HepG2 (cell line): ENCODE data around the gene ARFGAP1. TPM values are rescaled to one million over a fixed set of nuclear protein-coding genes. Genes with fewer than 3 reads are reported as not detected.

ENCODE experiments used
- ATAC-seq: fragments of 200-7000 bp; cut with Tn5 transposase; 3 replicates; pipeline ENCODE4 v1.9.1; 2020; ENCODE audit warnings: mild to moderate bottlenecking, moderate library complexity
- BruUV-seq: library from RNA; stranded (reverse); fragments of 400-500 nt; replicated peaks from 2 replicates; lab custom pipeline; 2021; lab: Mats Ljungman, UMichigan
- CTCF ChIA-PET: fragments of 300-600 bp; formaldehyde crosslinking; extraction: SDS; loops from one replicate; lab custom pipeline; 2021; ENCODE audit warnings: low total read pairs, inconsistent platforms, low intra/inter-chr PET ratio; lab: Yijun Ruan, JAX
- POLR2A ChIA-PET: fragments of 350-600 bp; sonication (Branson Sonifier 250); formaldehyde crosslinking; loops from one replicate; lab custom pipeline; 2020; ENCODE audit warnings: antibody characterized with exemption, inconsistent platforms; lab: Yijun Ruan, JAX
- DNase-seq: peaks from one replicate; pipeline ENCODE4 v3.0.0-alpha.2; 2015; ENCODE audit warnings: low spot score
- FAIRE-seq: peaks from 3 replicates; lab custom pipeline; 2011; peaks lifted over from hg19 to GRCh38; lab: Jason Lieb, UNC
- H2AFZ ChIP-seq: one replicate; pipeline ENCODE4 v1.6.1; 2011; ENCODE audit warnings: low read length, inconsistent platforms
- H3K27ac ChIP-seq: fragments of 300-600 bp; 3 replicates; pipeline ENCODE4 v1.8.0; 2011; ENCODE audit warnings: mixed run types, mild to moderate bottlenecking, mixed read lengths, low read length, inconsistent platforms; ENCODE audit not compliant: insufficient read depth; ENCODE audit errors: extremely low read length
- H3K27me3 ChIP-seq, 2 experiments: fragments of 200-600 bp in 1 of 2; 2 replicates in 1 of 2; 3 replicates in 1 of 2; pipeline versions ENCODE4 v1.6.0 to v1.8.0; 2011; ENCODE audit warnings: low read length in 2 of 2, mild to moderate bottlenecking in 2 of 2, moderate library complexity in 2 of 2, inconsistent platforms in 1 of 2; ENCODE audit not compliant: insufficient read depth in 2 of 2, control insufficient read depth in 1 of 2
- H3K36me3 ChIP-seq, 2 experiments: fragments of 200-600 bp in 1 of 2; replicated peaks in 1 of 2; 2 replicates in 1 of 2; 3 replicates in 1 of 2; pipeline versions ENCODE4 v1.5.1 to v1.8.0; 2011; ENCODE audit warnings: low read length in 2 of 2, inconsistent platforms in 1 of 2; ENCODE audit not compliant: insufficient read depth in 2 of 2, control insufficient read depth in 1 of 2
- H3K4me1 ChIP-seq: 2 replicates; pipeline ENCODE4 v1.5.1; 2012; ENCODE audit warnings: low read length, inconsistent platforms; ENCODE audit not compliant: insufficient read depth
- H3K4me2 ChIP-seq: 2 replicates; pipeline ENCODE4 v1.6.0; 2011; ENCODE audit warnings: low read depth, low read length, inconsistent platforms
- H3K4me3 ChIP-seq, 3 experiments: fragments of 200-600 bp in 1 of 3; sonication (generic), shearing (Covaris generic) in 1 of 3; replicated peaks in 1 of 3; 2 replicates each; pipeline ENCODE4 v1.5.1; 2011 to 2016; ENCODE audit warnings: low read length in 3 of 3, inconsistent platforms in 2 of 3, low read depth in 2 of 3, mild to moderate bottlenecking in 2 of 3, control low read depth in 1 of 3, mixed read lengths in 1 of 3; ENCODE audit not compliant: insufficient read depth in 1 of 3
- H3K79me2 ChIP-seq: one replicate; pipeline ENCODE4 v1.6.1; 2011; ENCODE audit warnings: low read length, inconsistent platforms; ENCODE audit not compliant: insufficient read depth
- H3K9ac ChIP-seq: 2 replicates; pipeline ENCODE4 v1.6.0; 2011; ENCODE audit warnings: mild to moderate bottlenecking, low read depth, low read length, inconsistent platforms; ENCODE audit not compliant: insufficient read depth
- H3K9me3 ChIP-seq: 2 replicates; pipeline ENCODE4 v1.5.1; 2012; ENCODE audit warnings: mild to moderate bottlenecking, low read length
- H4K20me1 ChIP-seq: 2 replicates; pipeline ENCODE4 v1.6.0; 2011; ENCODE audit warnings: inconsistent platforms, mild to moderate bottlenecking, low read length, moderate library complexity; ENCODE audit not compliant: insufficient read depth
- EHMT2 ChIP-seq: fragments of 200-600 bp; sonication (generic); IDR thresholded peaks from 2 replicates; pipeline ENCODE4 v1.7.0; 2017; ENCODE audit warnings: antibody characterized with exemption, low read depth, low read length, borderline replicate concordance
- ELF1 ChIP-seq: sonication (generic); formaldehyde crosslinking; IDR thresholded peaks from 2 replicates; pipeline ENCODE4 v1.4.0; 2020; ENCODE audit warnings: missing genetic modification reagents
- PHF20 ChIP-seq: sonication (generic); formaldehyde crosslinking; IDR thresholded peaks from 2 replicates; pipeline ENCODE4 v1.5.0; 2020; ENCODE audit warnings: mild to moderate bottlenecking, missing genetic modification reagents
- ZNF124 ChIP-seq: sonication (generic); formaldehyde crosslinking; IDR thresholded peaks from 2 replicates; pipeline ENCODE4 v1.4.0; 2020; ENCODE audit warnings: missing genetic modification reagents
- ZNF562 ChIP-seq: sonication (generic); formaldehyde crosslinking; IDR thresholded peaks from 2 replicates; pipeline ENCODE4 v1.8.0; 2022; ENCODE audit warnings: missing genetic modification reagents, borderline replicate concordance
- WGBS: methylation state at CpG from one replicate; pipeline ENCODE4 v1.1.6; 2017; ENCODE audit warnings: low lambda C conversion rate; 5-methylcytosine and 5-hydroxymethylcytosine counted together
- in situ Hi-C: cut with HindIII; loops from 2 replicates; pipeline ENCODE4 v1.10.0; 2017; ENCODE audit warnings: low pct_unique_long_range_greater_than_20kb; ENCODE audit not compliant: extremely low pct_ligation_motif_present
- intact Hi-C: fragments of 100-400 bp; cut with micrococcal nuclease; formaldehyde crosslinking; loops from one replicate; pipeline ENCODE4 v1.10.0; 2022; ENCODE audit not compliant: unreplicated experiment
- polyA plus RNA-seq, 8 experiments: library from polyadenylated mRNA; depleted of rRNA in 3 of 8; stranded (reverse) in 7 of 8; unstranded in 1 of 8; fragments of >200 nt; fragmentation: Illumina TruSeq in 4 of 8; extraction: Trizol in 4 of 8; gene quantifications; 2 replicates each; pipeline versions ENCODE4 v1.2.1 to v1.2.3, GENCODE V29; 2011 to 2016; ENCODE audit warnings: low read depth in 4 of 8, missing spikeins in 1 of 8, mixed read lengths in 1 of 8; ENCODE audit not compliant: insufficient read depth in 1 of 8
- total RNA-seq, 5 experiments: library from RNA; depleted of rRNA; stranded (reverse); fragments of >200 nt; fragmentation: Illumina TruSeq; extraction: Trizol; gene quantifications; 2 replicates each; pipeline ENCODE4 v1.2.3, GENCODE V29; 2016; ENCODE audit warnings: low read depth in 1 of 5
- TF ChIP-seq, protein P1 (sequence below): sonication (generic); formaldehyde crosslinking; IDR thresholded peaks from 2 replicates; pipeline ENCODE4 v1.4.0; 2020; ENCODE audit warnings: missing genetic modification reagents
- TF ChIP-seq, protein P2 (sequence below): sonication (generic); formaldehyde crosslinking; IDR thresholded peaks from 2 replicates; pipeline ENCODE4 v1.5.0; 2020; ENCODE audit warnings: missing genetic modification reagents

ARFGAP1 gene
- total and polyA plus RNA-seq, 2 of the 13 experiments (the other 11 are each of a cell fraction or from before 2014, with no cell fraction given): 132 TPM

- no peak overlapping the region for H3K27ac ChIP-seq
- H3K36me3 ChIP-seq: no peaks in the 10 kb centered on the region
- POLR2A ChIA-PET: no interaction called here
- H3K4me2 ChIP-seq: no peak overlapping the region
- in situ Hi-C loops: no loop called here
- CTCF ChIA-PET: no interaction called here
- intact Hi-C loops: no loop called here
- peaks cover 30 to 82% of the 10 kb centered on the region in 2 experiments for H3K27me3 ChIP-seq
- BruUV-seq: no TSS peak
- no peak for FAIRE-seq
- H3K4me1 ChIP-seq: peaks cover 49% of the 10 kb centered on the region
- no peak overlapping the region for H2AFZ ChIP-seq
- H4K20me1 ChIP-seq: peaks cover 5% of the 10 kb centered on the region; the same call in 1 of the 2 replicates
- no peaks in the 10 kb centered on the region for H3K9me3 ChIP-seq
- DNase-seq: no peak
- no peak overlapping the region for H3K9ac ChIP-seq
- no peak for TF ChIP-seq ZNF124 (CRISPR knock-in tag)
- TF ChIP-seq, protein P1, sequence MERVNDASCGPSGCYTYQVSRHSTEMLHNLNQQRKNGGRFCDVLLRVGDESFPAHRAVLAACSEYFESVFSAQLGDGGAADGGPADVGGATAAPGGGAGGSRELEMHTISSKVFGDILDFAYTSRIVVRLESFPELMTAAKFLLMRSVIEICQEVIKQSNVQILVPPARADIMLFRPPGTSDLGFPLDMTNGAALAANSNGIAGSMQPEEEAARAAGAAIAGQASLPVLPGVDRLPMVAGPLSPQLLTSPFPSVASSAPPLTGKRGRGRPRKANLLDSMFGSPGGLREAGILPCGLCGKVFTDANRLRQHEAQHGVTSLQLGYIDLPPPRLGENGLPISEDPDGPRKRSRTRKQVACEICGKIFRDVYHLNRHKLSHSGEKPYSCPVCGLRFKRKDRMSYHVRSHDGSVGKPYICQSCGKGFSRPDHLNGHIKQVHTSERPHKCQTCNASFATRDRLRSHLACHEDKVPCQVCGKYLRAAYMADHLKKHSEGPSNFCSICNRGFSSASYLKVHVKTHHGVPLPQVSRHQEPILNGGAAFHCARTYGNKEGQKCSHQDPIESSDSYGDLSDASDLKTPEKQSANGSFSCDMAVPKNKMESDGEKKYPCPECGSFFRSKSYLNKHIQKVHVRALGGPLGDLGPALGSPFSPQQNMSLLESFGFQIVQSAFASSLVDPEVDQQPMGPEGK (CRISPR knock-in tag): no peak
- TF ChIP-seq ZNF562: no peak
- no peak for TF ChIP-seq ELF1 (CRISPR knock-in tag)
- TF ChIP-seq, protein P2, sequence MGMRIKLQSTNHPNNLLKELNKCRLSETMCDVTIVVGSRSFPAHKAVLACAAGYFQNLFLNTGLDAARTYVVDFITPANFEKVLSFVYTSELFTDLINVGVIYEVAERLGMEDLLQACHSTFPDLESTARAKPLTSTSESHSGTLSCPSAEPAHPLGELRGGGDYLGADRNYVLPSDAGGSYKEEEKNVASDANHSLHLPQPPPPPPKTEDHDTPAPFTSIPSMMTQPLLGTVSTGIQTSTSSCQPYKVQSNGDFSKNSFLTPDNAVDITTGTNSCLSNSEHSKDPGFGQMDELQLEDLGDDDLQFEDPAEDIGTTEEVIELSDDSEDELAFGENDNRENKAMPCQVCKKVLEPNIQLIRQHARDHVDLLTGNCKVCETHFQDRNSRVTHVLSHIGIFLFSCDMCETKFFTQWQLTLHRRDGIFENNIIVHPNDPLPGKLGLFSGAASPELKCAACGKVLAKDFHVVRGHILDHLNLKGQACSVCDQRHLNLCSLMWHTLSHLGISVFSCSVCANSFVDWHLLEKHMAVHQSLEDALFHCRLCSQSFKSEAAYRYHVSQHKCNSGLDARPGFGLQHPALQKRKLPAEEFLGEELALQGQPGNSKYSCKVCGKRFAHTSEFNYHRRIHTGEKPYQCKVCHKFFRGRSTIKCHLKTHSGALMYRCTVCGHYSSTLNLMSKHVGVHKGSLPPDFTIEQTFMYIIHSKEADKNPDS (CRISPR knock-in tag): no peak
- TF ChIP-seq PHF20 (CRISPR knock-in tag): no peak
- TF ChIP-seq EHMT2: no peak
- ATAC-seq: no peak
- WGBS: 25% methylated on average over 8 of the region's 8 CpGs
- H3K4me3 ChIP-seq: no peak overlapping the region
- no peaks in the 10 kb centered on the region for H3K79me2 ChIP-seq
Observed at GRCh38 chr20:63258781-63259180, 13.8 kb upstream of the ARFGAP1 start.
